Eye (tissue), 1 donor: ENCODE results near the gene SLC25A33.

Source experiments
- DNase-seq: peaks from one replicate; pipeline ENCODE4 v3.0.0-alpha.2; 2015

Gene SLC25A33

GRCh38 chr1:9589144-9589718 is 50.0 kb downstream of the SLC25A33 start:
- DNase-seq, result peak; percentile 75

GRCh38 chr1:9589719-9590157 is 50.5 kb downstream of the SLC25A33 start:
- no peak for DNase-seq

GRCh38 chr1:9590201-9590600 is 50.9 kb downstream of the SLC25A33 start:
- DNase-seq, result no peak

GRCh38 chr1:9590945-9591668 is 51.8 kb downstream of the SLC25A33 start:
- DNase-seq, result no peak

- peak; percentile 71 for DNase-seq
Measured at GRCh38 chr1:9591669-9592509, 52.6 kb downstream of the SLC25A33 start.

- no peak for DNase-seq
Measured at GRCh38 chr1:9592510-9593075, 53.3 kb downstream of the SLC25A33 start.

- DNase-seq, result no peak
Measured at GRCh38 chr1:9593147-9593491, 53.9 kb downstream of the SLC25A33 start.

GRCh38 chr1:9593492-9594465 is 54.5 kb downstream of the SLC25A33 start:
- DNase-seq, result peak; percentile 96

GRCh38 chr1:9594471-9595155 is 55.3 kb downstream of the SLC25A33 start:
- DNase-seq, result no peak

GRCh38 chr1:9595156-9595967 is 56.1 kb downstream of the SLC25A33 start:
- DNase-seq, result no peak

GRCh38 chr1:9595968-9596340 is 56.7 kb downstream of the SLC25A33 start:
- no peak for DNase-seq

GRCh38 chr1:9596415-9597123 is 57.3 kb downstream of the SLC25A33 start:
- no peak for DNase-seq

- no peak for DNase-seq
Measured at GRCh38 chr1:9597361-9598315, 58.4 kb downstream of the SLC25A33 start.

GRCh38 chr1:9598316-9598700 is 59.0 kb downstream of the SLC25A33 start:
- DNase-seq, result no peak

- no peak for DNase-seq
Measured at GRCh38 chr1:9599741-9600140, 60.5 kb downstream of the SLC25A33 start.

GRCh38 chr1:9600861-9601834 is 61.9 kb downstream of the SLC25A33 start:
- no peak for DNase-seq

GRCh38 chr1:9601942-9602793 is 62.9 kb downstream of the SLC25A33 start:
- no peak for DNase-seq
